K562 (cell line): Measurements from ENCODE around the gene CHCHD6. TPM values are rescaled to one million over a fixed set of nuclear protein-coding genes. Genes with fewer than 3 reads are reported as not detected.

ENCODE experiments used
- ATAC-seq: fragments of 200-7000 bp; cut with Tn5 transposase; 3 replicates; pipeline ENCODE4 v1.9.1; 2020; ENCODE audit warnings: moderate library complexity
- BruUV-seq: library from RNA; stranded (reverse); fragments of 400-500 nt; replicated peaks from 2 replicates; lab custom pipeline; 2021; lab: Mats Ljungman, UMichigan
- CTCF ChIA-PET: fragments of 300-600 bp; formaldehyde crosslinking; extraction: SDS; loops from one replicate; lab custom pipeline; 2021; ENCODE audit warnings: low intra/inter-chr PET ratio; lab: Yijun Ruan, JAX
- POLR2A ChIA-PET: fragments of 300-600, 350-650 bp; sonication (Branson Sonifier 250); formaldehyde crosslinking; extraction: SDS; loops from one replicate; lab custom pipeline; 2021; ENCODE audit warnings: antibody characterized with exemption, inconsistent platforms; lab: Yijun Ruan, JAX
- DNase-seq, 4 experiments: peaks; one replicate each; pipeline versions ENCODE4 v3.0.0 to v3.0.0-alpha.2; 2011 to 2018; ENCODE audit warnings: low spot score in 3 of 4, mixed read lengths in 3 of 4; ENCODE audit errors: extremely low read depth in 1 of 4
- FAIRE-seq: peaks from 2 replicates; lab custom pipeline; 2011; peaks lifted over from hg19 to GRCh38; lab: Jason Lieb, UNC
- H2AFZ ChIP-seq: 2 replicates; pipeline ENCODE4 v1.6.0; 2011; ENCODE audit warnings: low read depth, low read length, control low read depth, inconsistent platforms
- H3K27ac ChIP-seq: fragments of 200-600 bp; 3 replicates; pipeline ENCODE4 v1.8.0; 2011; ENCODE audit warnings: low read depth, mild to moderate bottlenecking, control low read depth, inconsistent platforms, low read length, moderate library complexity, mixed read lengths; ENCODE audit errors: extremely low read depth
- H3K27me3 ChIP-seq, 2 experiments: fragments of 300-600 bp in 1 of 2; 2 replicates in 1 of 2; 3 replicates in 1 of 2; pipeline versions ENCODE4 v1.6.0 to v1.8.0; 2011; ENCODE audit warnings: inconsistent platforms in 2 of 2, low read length in 2 of 2, mild to moderate bottlenecking in 1 of 2, mixed read lengths in 1 of 2, moderate library complexity in 1 of 2; ENCODE audit not compliant: control insufficient read depth in 2 of 2, insufficient read depth in 2 of 2
- H3K36me3 ChIP-seq: fragments of 300-600 bp; 3 replicates; pipeline ENCODE4 v1.8.0; 2011; ENCODE audit warnings: mild to moderate bottlenecking, low read length, inconsistent platforms; ENCODE audit not compliant: control insufficient read depth, insufficient read depth
- H3K4me1 ChIP-seq, 2 experiments: fragments of 200-600 bp in 1 of 2; replicated peaks in 1 of 2; 2 replicates in 1 of 2; 3 replicates in 1 of 2; pipeline versions ENCODE4 v1.5.1 to v1.8.0; 2011; ENCODE audit warnings: inconsistent platforms in 2 of 2, low read length in 2 of 2, mild to moderate bottlenecking in 1 of 2, mixed read lengths in 1 of 2, moderate library complexity in 1 of 2; ENCODE audit not compliant: control insufficient read depth in 2 of 2, insufficient read depth in 2 of 2
- H3K4me2 ChIP-seq: 2 replicates; pipeline ENCODE4 v1.6.1; 2011; ENCODE audit warnings: low read length, control low read depth, inconsistent platforms, mixed read lengths; ENCODE audit not compliant: insufficient read depth
- H3K4me3 ChIP-seq: fragments of 200-600 bp; sonication (generic), shearing (Covaris generic); 2 replicates; pipeline ENCODE4 v1.5.1; 2016; ENCODE audit warnings: control low read depth, inconsistent platforms
- H3K79me2 ChIP-seq: fragments of 200-600 bp; 3 replicates; pipeline ENCODE4 v1.8.0; 2011; ENCODE audit warnings: low read length, inconsistent platforms; ENCODE audit not compliant: control insufficient read depth, insufficient read depth
- H3K9ac ChIP-seq, 2 experiments: 2 replicates each; pipeline versions ENCODE4 v1.6.0 to v1.6.1; 2011; ENCODE audit warnings: low read depth in 2 of 2, low read length in 2 of 2, control low read depth in 1 of 2, inconsistent platforms in 1 of 2, mild to moderate bottlenecking in 1 of 2, mixed read lengths in 1 of 2; ENCODE audit not compliant: insufficient read depth in 1 of 2
- H3K9me1 ChIP-seq: one replicate; pipeline ENCODE4 v1.6.0; 2011; ENCODE audit warnings: inconsistent platforms, mild to moderate bottlenecking, low read length, moderate library complexity; ENCODE audit not compliant: control insufficient read depth, insufficient read depth
- H3K9me3 ChIP-seq: replicated peaks from 2 replicates; pipeline ENCODE4 v1.5.1; 2011; ENCODE audit warnings: low read depth, low read length, inconsistent platforms; ENCODE audit not compliant: control insufficient read depth, insufficient read depth
- H4K20me1 ChIP-seq: replicated peaks from 2 replicates; pipeline ENCODE4 v1.6.1; 2011; ENCODE audit warnings: low read length, inconsistent platforms, mixed read lengths; ENCODE audit not compliant: control insufficient read depth, insufficient read depth
- CSDE1 ChIP-seq, 2 experiments: fragments of 450-650 bp; IDR thresholded peaks; 2 replicates each; pipeline ENCODE4 v1.6.1; 2016; ENCODE audit warnings: mild to moderate bottlenecking in 1 of 2
- PHF20 ChIP-seq: fragments of 450-650 bp; IDR thresholded peaks from 2 replicates; pipeline ENCODE4 v1.6.1; 2018; ENCODE audit not compliant: partially characterized antibody
- POLR2G ChIP-seq: fragments of 200-400 bp; formaldehyde crosslinking; IDR thresholded peaks from 2 replicates; pipeline ENCODE4 v1.6.1; 2017; ENCODE audit warnings: low read depth, mild to moderate bottlenecking, antibody characterized with exemption, low read length, moderate library complexity
- SRSF3 ChIP-seq: fragments of 200-400 bp; formaldehyde crosslinking; IDR thresholded peaks from 2 replicates; pipeline ENCODE4 v1.6.1; 2016; ENCODE audit warnings: mild to moderate bottlenecking, low read length, moderate library complexity; ENCODE audit not compliant: insufficient read depth
- WGBS: fragments of 100-300 bp; shearing (Covaris generic); methylation state at CpG from one replicate; pipeline ENCODE4 v1.1.6; 2016; ENCODE audit warnings: low coverage, mixed read lengths; ENCODE audit not compliant: insufficient coverage; ENCODE audit errors: missing lambda C conversion rate; 5-methylcytosine and 5-hydroxymethylcytosine counted together
- in situ Hi-C: fragments of 300-500 bp; cut with MboI; formaldehyde crosslinking; loops from 4 replicates; pipeline ENCODE4 v1.15.0; 2018; ENCODE audit warnings: inconsistent platforms, mixed read lengths
- intact Hi-C: fragments of 100-400 bp; cut with micrococcal nuclease; formaldehyde crosslinking; loops from 2 replicates; pipeline ENCODE4 v1.14.2; 2022
- polyA plus RNA-seq, 8 experiments: library from polyadenylated mRNA; depleted of rRNA in 4 of 8; stranded (reverse) in 5 of 8; unstranded in 3 of 8; fragments of >200 nt; fragmentation: Nextera tagmentation in 2 of 8; fragmentation: Illumina TruSeq in 1 of 8; extraction: Ambion mirVana in 2 of 8; extraction: Trizol in 1 of 8; gene quantifications; 2 replicates each; pipeline versions ENCODE4 v1.2.1 to v1.2.3, GENCODE V29; 2011 to 2014; ENCODE audit warnings: inconsistent platforms in 1 of 8, missing spikeins in 1 of 8
- total RNA-seq, 7 experiments: library from RNA; depleted of rRNA in 6 of 7; stranded (reverse); fragments of >200 nt in 6 of 7; fragmentation: Illumina TruSeq in 2 of 7; extraction: Trizol in 2 of 7; gene quantifications; 2 replicates each; pipeline versions ENCODE4 v1.2.1 to v1.2.3, GENCODE V29; 2011 to 2021; ENCODE audit warnings: low replicate concordance in 1 of 7

The CHCHD6 gene
- total and polyA plus RNA-seq, 9 of the 15 experiments (the other 6 are each of a cell fraction or from before 2014, with no cell fraction given), result 4.6 to 18.6 (median 10.9) TPM

DNA sequence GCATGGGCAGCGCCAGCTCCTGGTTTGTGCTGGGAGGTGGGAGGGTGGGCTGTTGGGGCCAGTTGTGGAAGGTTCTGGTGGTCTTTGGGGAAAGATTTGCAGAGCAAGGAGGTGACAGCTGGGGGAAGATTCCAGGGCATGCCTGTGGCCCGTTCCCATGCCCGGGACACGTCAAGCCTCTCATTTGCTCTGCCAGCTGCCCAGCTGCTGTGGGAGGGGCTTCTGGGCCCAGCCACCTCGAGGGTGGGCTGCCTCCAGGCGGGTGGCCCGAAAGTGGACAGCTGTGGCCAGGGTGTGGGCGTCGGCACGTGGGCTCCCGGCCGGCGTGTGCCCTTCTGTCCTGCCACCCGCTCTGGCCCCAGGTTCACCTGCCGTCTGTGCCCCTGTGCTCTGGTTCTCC is 296.1 kb downstream of the CHCHD6 start:
- TF ChIP-seq PHF20 (no peak), SRSF3 (no peak)
- Histone ChIP-seq H3K9ac (no peak overlapping the region), H3K27ac (no peak overlapping the region), H3K79me2 (peaks cover 47% of the 10 kb centered on the region), H3K36me3 (peaks cover 17% of the 10 kb centered on the region; the same call in 1 of the 3 replicates), H3K9me3 (no peaks in the 10 kb centered on the region), H3K9me1 (no peaks in the 10 kb centered on the region), H2AFZ (no peak overlapping the region), H4K20me1 (peaks cover 28% of the 10 kb centered on the region; the same call in 1 of the 2 replicates), H3K4me3 (no peak overlapping the region), H3K27me3 (no peaks in the 10 kb centered on the region), H3K4me2 (no peak overlapping the region), H3K4me1 (peaks cover 0 to 31% of the 10 kb centered on the region in 2 experiments; a peak in 2 of 5 replicates)
- DNase-seq (no peak), ATAC-seq (no peak), FAIRE-seq (no peak)
- POLR2A ChIA-PET, result no interaction called here
- 97% methylated on average over 5 of the region's 15 CpGs for WGBS
- intact Hi-C loops, result no loop called here
- in situ Hi-C loops, result no loop called here
- BruUV-seq, result no TSS peak
- CTCF ChIA-PET, result no interaction called here

DNA sequence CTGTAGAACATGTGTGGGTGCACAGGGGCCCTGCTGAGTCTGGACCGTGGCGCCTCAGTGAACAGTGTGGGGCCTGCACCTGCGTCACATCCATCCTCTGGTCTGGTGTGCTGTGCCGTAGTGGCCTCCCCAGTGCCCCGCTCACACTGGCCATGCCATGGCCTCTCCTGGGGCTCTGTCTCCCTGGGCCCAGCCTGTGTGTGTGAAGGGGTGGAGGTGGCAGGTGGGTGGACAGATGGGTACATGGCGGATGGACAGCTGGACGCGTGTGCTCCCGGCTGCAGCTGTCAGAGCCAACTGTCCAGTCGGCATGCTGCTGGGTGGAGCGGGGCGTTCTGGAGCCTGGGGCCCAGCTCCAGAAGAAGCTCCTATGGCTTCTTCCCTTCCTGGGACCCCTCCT is 296.7 kb downstream of the CHCHD6 start:
- peaks cover 17% of the 10 kb centered on the region; the same call in 1 of the 3 replicates for H3K36me3 ChIP-seq
- H3K27ac ChIP-seq, result no peak overlapping the region
- peaks cover 41% of the 10 kb centered on the region for H3K79me2 ChIP-seq
- ChIA-PET POLR2A (interaction anchor here (0.9 kb wide), 1 partner anchor 10 kb away, joined by 5 read pairs; no protein-coding TSS in a partner anchor), CTCF (no interaction called here)
- DNase-seq (no peak), ATAC-seq (no peak), FAIRE-seq (no peak)
- peaks cover 0 to 26% of the 10 kb centered on the region in 2 experiments; a peak in 2 of 5 replicates for H3K4me1 ChIP-seq
- H3K9me3 ChIP-seq, result no peaks in the 10 kb centered on the region
- H3K9me1 ChIP-seq, result no peaks in the 10 kb centered on the region
- no peaks in the 10 kb centered on the region for H3K27me3 ChIP-seq
- 0 out of 2 replicates have a peak, but pooled peaks have one; percentile 14 for TF ChIP-seq POLR2G
- TF ChIP-seq CSDE1 (IDR thresholded peaks at IDR 0.05), result no peak
- no peak overlapping the region for H3K4me2 ChIP-seq
- intact Hi-C loops (no loop called here), in situ Hi-C loops (no loop called here)
- no peak overlapping the region for H3K4me3 ChIP-seq
- no TSS peak for BruUV-seq
- H3K9ac ChIP-seq, result no peak overlapping the region
- H2AFZ ChIP-seq, result no peak overlapping the region
- H4K20me1 ChIP-seq, result peaks cover 28% of the 10 kb centered on the region; the same call in 1 of the 2 replicates
- 93% methylated on average over 9 of the region's 12 CpGs for WGBS
